ENCODE measurements around the gene RENBP. TPM values are rescaled to one million over a fixed set of nuclear protein-coding genes. Genes with fewer than 3 reads are reported as not detected.

The RENBP gene
- total and polyA plus RNA-seq, 2 of the 13 experiments (the other 11 are each of a cell fraction or from before 2014, with no cell fraction given): 1.4 to 2.6 TPM

- intact Hi-C loops (cut with micrococcal nuclease; ENCODE audit: unreplicated experiment) (no loop called here), in situ Hi-C loops (cut with HindIII; ENCODE audit: extremely low pct_ligation_motif_present, low pct_unique_long_range_greater_than_20kb) (no loop called here)
- no peak for FAIRE-seq
- TF ChIP-seq MLLT10 (CRISPR knock-in tag; IDR thresholded peaks at IDR 0.05) (no peak), TSC22D2 (CRISPR knock-in tag; IDR thresholded peaks at IDR 0.05; ENCODE audit: borderline replicate concordance) (no peak), MED8 (CRISPR knock-in tag; IDR thresholded peaks at IDR 0.05; ENCODE audit: insufficient replicate concordance) (no peak), SOX13 (IDR thresholded peaks at IDR 0.05) (no peak), SOX13 (CRISPR knock-in tag; conservative IDR thresholded peaks at IDR 0.05 in 1 of 2, IDR thresholded peaks at IDR 0.05 in 1 of 2) (no peak), HDAC6 (IDR thresholded peaks at IDR 0.05; ENCODE audit: low read depth, low read length) (no peak), ZBTB34 (CRISPR knock-in tag; IDR thresholded peaks at IDR 0.05) (no peak)
- H3K27ac ChIP-seq (ENCODE audit: extremely low read length, insufficient read depth, low read length): no peak overlapping the region
- peaks cover 9% of the 10 kb centered on the region for H3K79me2 ChIP-seq (ENCODE audit: insufficient read depth, low read length)
- POLR2A ChIA-PET: no interaction called here
- H3K4me1 ChIP-seq (ENCODE audit: insufficient read depth, low read length): peaks cover 19% of the 10 kb centered on the region
- no peak overlapping the region for H3K4me3 ChIP-seq (replicated peaks in 1 of 3; ENCODE audit: insufficient read depth in 1 of 3, low read depth in 2 of 3, low read length in 3 of 3)
- H4K20me1 ChIP-seq (ENCODE audit: insufficient read depth, low read length): no peaks in the 10 kb centered on the region
- H3K36me3 ChIP-seq (replicated peaks in 1 of 2; ENCODE audit: control insufficient read depth in 1 of 2, insufficient read depth in 2 of 2, low read length in 2 of 2): peaks cover 1 to 8% of the 10 kb centered on the region in 2 experiments; a peak in 1 of 5 replicates
- H3K9me3 ChIP-seq (ENCODE audit: low read length): no peaks in the 10 kb centered on the region
- WGBS (ENCODE audit: low lambda C conversion rate): 97% methylated on average over 8 of the region's 13 CpGs
- CTCF ChIA-PET (ENCODE audit: low intra/inter-chr PET ratio, low total read pairs): no interaction called here
- H2AFZ ChIP-seq (ENCODE audit: low read length): no peak overlapping the region
- ATAC-seq: no peak
- H3K9ac ChIP-seq (ENCODE audit: insufficient read depth, low read depth, low read length): no peak overlapping the region
- no peak for DNase-seq (ENCODE audit: low spot score)
- no peaks in the 10 kb centered on the region for H3K27me3 ChIP-seq (ENCODE audit: control insufficient read depth in 1 of 2, insufficient read depth in 2 of 2, low read length in 2 of 2)
- H3K4me2 ChIP-seq (ENCODE audit: low read depth, low read length): no peak overlapping the region
- BruUV-seq (replicated peaks): no TSS peak
Measured at GRCh38 chrX:153932220-153932915, 12.1 kb downstream of the RENBP start.

Data from HepG2 (cell line).